ENCODE data around the gene CACNA1B. TPM values are rescaled to one million over a fixed set of nuclear protein-coding genes. Genes with fewer than 3 reads are reported as not detected.
A peak's percentile ranks its signal among the peaks of the same experiment; 100 is the strongest.

The CACNA1B gene
- total RNA-seq, 1 donor from 2014 or later, result 3.1 TPM

GRCh38 chr9:137876781-137877386 is 698 bp upstream of the CACNA1B start:
- peak overlapping the region; percentile 63 for H3K4me3 Mint-ChIP-seq
- no peak overlapping the region for H3K27ac Mint-ChIP-seq (ENCODE audit: unreplicated experiment)
- H3K36me3 Mint-ChIP-seq (ENCODE audit: low read depth), result no peaks in the 10 kb centered on the region
- H3K4me1 Mint-ChIP-seq, result no peaks in the 10 kb centered on the region
- H3K9me3 Mint-ChIP-seq, result no peaks in the 10 kb centered on the region
- no peak for DNase-seq (ENCODE audit: low read depth, low spot score)
- peaks cover 51% of the 10 kb centered on the region for H3K27me3 Mint-ChIP-seq (ENCODE audit: low read depth)
- TF ChIP-seq CTCF (conservative IDR thresholded peaks at IDR 0.05), result no peak

GRCh38 chr9:137878146-137878941 is 762 bp downstream of the CACNA1B start:
- TF ChIP-seq CTCF (conservative IDR thresholded peaks at IDR 0.05), result no peak
- Mint-ChIP-seq H3K9me3 (no peaks in the 10 kb centered on the region), H3K27me3 (ENCODE audit: low read depth) (peaks cover 37% of the 10 kb centered on the region), H3K27ac (ENCODE audit: unreplicated experiment) (no peak overlapping the region), H3K4me1 (no peaks in the 10 kb centered on the region), H3K36me3 (ENCODE audit: low read depth) (no peaks in the 10 kb centered on the region), H3K4me3 (no peak overlapping the region)
- peak; percentile 74 for DNase-seq (ENCODE audit: low read depth, low spot score)

GRCh38 chr9:137879052-137879451 is 1.5 kb downstream of the CACNA1B start:
- no peak overlapping the region for H3K4me3 Mint-ChIP-seq
- peaks cover 32% of the 10 kb centered on the region for H3K27me3 Mint-ChIP-seq (ENCODE audit: low read depth)
- H3K27ac Mint-ChIP-seq (ENCODE audit: unreplicated experiment), result no peak overlapping the region
- no peaks in the 10 kb centered on the region for H3K9me3 Mint-ChIP-seq
- DNase-seq (ENCODE audit: low read depth, low spot score), result no peak
- TF ChIP-seq CTCF (conservative IDR thresholded peaks at IDR 0.05), result no peak
- H3K36me3 Mint-ChIP-seq (ENCODE audit: low read depth), result no peaks in the 10 kb centered on the region
- H3K4me1 Mint-ChIP-seq, result no peaks in the 10 kb centered on the region

- H3K27ac Mint-ChIP-seq (ENCODE audit: unreplicated experiment), result no peak overlapping the region
- H3K4me3 Mint-ChIP-seq, result no peak overlapping the region
- no peak for DNase-seq (ENCODE audit: low read depth, low spot score)
- H3K27me3 Mint-ChIP-seq (ENCODE audit: low read depth), result peaks cover 30% of the 10 kb centered on the region
- no peaks in the 10 kb centered on the region for H3K9me3 Mint-ChIP-seq
- H3K36me3 Mint-ChIP-seq (ENCODE audit: low read depth), result no peaks in the 10 kb centered on the region
- H3K4me1 Mint-ChIP-seq, result no peaks in the 10 kb centered on the region
- TF ChIP-seq CTCF (conservative IDR thresholded peaks at IDR 0.05), result no peak
These were observed 2.1 kb downstream of the CACNA1B start for GRCh38 chr9:137879566-137880150.

- H3K9me3 Mint-ChIP-seq, result no peaks in the 10 kb centered on the region
- H3K27ac Mint-ChIP-seq (ENCODE audit: unreplicated experiment), result no peak overlapping the region
- DNase-seq (ENCODE audit: low read depth, low spot score), result no peak
- H3K36me3 Mint-ChIP-seq (ENCODE audit: low read depth), result no peaks in the 10 kb centered on the region
- H3K27me3 Mint-ChIP-seq (ENCODE audit: low read depth), result peaks cover 23% of the 10 kb centered on the region
- TF ChIP-seq CTCF (conservative IDR thresholded peaks at IDR 0.05), result no peak
- H3K4me1 Mint-ChIP-seq, result no peaks in the 10 kb centered on the region
- H3K4me3 Mint-ChIP-seq, result no peak overlapping the region
These were observed 2.8 kb downstream of the CACNA1B start for GRCh38 chr9:137880160-137880975.

Data from neural crest cell (in vitro differentiated cells).